Effector CD8-positive, alpha-beta T cell (primary cell): ENCODE results near the gene NAPSA.

Source experiments
- DNase-seq: peaks from one replicate; lab custom pipeline; 2025; lab: John Stamatoyannopoulos, UW

The NAPSA gene

GRCh38 chr19:50314724-50315708, 50.4 kb downstream of the NAPSA start:
- no peak for DNase-seq

- DNase-seq = no peak
Measured at GRCh38 chr19:50313812-50314536, 51.5 kb downstream of the NAPSA start.

DNA sequence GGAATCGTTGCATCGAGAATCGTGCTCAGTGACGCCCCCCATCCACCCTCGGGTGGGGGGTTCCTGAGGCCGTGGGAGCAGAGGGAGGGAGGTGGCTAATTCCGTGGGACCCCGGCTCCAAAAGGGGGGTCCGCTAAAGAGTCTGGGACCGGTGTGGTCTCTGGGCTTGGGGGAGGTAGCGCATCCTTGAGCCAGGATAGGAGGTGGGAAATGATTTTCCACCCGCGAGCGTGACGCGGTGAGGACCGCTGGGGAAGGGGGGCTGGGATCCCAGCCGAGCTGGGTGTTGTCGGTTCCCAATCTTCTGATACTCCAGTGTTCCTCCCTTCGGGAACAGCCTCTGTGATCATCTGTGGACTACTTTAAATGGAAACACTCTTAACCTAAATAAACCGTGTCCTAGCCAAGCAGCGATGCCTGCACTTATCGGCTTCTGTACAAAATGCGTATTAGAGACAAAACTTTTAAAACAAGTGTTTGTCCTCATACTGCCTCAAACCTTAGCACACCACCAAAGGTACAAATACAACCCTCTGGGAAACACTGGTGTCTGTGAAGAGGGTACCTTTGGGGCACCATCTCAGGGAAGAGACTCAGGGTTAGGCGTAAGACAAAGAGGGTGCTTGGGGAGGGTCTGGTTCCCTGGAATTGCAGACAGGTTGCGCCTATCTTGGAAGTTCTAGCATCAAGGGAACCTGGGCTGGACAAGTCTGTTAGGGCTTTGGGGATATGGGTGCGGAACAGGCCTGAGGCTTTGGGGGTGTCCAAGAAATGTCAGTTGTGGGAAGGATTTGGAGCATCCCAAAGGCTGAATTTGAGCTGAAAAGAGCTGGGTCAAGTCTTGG, 52.2 kb downstream of the NAPSA start:
- DNase-seq = no peak

GRCh38 chr19:50311723-50312635, 53.5 kb downstream of the NAPSA start:
- no peak for DNase-seq

DNA sequence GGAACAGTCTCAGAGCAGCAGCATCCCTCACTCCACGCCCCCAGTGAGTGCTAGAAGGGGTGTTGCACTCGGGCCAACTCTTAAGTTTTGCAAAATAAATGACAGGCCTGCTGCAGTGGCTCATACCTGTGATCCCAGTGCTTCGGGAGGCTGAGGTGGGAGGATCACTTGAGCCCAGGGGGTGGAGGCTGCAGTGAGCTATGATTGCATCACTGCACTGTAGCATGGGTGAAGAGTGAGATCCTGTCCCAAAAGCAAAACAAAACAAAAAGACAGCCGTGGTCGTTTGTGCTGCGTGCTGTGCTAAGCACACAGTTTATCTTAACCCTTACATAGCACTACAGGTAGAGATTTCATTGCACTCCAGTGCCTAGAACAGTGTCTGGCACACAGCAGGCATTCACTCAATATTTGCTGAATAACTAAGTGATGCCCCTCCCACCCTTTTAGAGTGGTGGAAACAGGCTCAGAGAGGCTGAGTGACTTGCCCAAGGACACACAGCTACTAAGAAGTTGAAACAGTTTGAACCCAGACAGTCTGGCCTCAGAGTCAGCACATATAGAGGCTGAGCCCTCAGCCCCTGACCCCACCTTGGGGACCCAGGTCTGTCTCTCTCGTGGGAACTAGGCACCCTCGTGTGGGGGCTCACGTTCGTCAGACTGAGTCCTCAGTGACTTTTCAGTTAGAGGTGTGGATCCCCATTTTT, 54.5 kb downstream of the NAPSA start:
- DNase-seq = no peak

DNA sequence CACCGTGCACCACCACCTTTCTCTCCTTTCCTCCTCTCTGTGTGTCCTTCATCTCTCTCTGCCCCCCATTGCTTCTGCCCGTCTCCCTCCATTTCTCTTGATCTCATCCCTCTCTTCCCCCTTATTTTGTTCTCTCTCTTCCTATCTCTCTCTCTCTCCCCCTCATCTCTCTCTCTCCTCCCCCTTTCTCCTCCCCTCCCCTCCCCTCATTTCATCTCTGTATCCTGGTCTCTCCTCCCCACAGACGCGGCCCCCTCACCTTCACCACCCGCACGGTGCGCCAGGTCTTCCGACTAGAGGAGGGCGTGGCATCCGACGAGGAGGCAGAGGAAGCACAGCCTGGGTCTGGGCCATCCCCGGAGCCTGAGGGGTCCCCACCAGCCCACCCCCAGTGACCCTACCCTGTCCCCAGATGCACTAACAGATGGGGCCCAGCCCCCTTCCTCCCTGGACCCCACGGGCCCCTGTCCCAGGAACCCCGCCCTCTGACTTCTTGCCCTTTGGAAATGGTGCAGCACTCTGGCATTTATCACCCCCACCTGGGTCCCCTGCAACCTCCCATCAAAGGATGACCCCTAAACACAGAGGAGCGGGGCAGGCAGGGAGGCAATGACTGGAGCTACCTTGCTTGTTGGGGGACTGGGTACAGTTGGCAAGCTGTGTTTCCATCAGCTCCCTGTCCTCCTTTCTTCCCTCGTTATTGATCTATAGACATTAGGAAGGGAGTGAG, 55.9 kb downstream of the NAPSA start:
- DNase-seq = no peak

GRCh38 chr19:50308991-50309390, 56.4 kb downstream of the NAPSA start:
- DNase-seq = no peak
